Germinal center (tissue), 1 donor: ENCODE results near the gene WWP2.

Source experiments
- DNase-seq: peaks from one replicate; pipeline ENCODE4 v3.0.0; 2012; ENCODE audit warnings: mixed read lengths, low spot score

WWP2 gene

DNA sequence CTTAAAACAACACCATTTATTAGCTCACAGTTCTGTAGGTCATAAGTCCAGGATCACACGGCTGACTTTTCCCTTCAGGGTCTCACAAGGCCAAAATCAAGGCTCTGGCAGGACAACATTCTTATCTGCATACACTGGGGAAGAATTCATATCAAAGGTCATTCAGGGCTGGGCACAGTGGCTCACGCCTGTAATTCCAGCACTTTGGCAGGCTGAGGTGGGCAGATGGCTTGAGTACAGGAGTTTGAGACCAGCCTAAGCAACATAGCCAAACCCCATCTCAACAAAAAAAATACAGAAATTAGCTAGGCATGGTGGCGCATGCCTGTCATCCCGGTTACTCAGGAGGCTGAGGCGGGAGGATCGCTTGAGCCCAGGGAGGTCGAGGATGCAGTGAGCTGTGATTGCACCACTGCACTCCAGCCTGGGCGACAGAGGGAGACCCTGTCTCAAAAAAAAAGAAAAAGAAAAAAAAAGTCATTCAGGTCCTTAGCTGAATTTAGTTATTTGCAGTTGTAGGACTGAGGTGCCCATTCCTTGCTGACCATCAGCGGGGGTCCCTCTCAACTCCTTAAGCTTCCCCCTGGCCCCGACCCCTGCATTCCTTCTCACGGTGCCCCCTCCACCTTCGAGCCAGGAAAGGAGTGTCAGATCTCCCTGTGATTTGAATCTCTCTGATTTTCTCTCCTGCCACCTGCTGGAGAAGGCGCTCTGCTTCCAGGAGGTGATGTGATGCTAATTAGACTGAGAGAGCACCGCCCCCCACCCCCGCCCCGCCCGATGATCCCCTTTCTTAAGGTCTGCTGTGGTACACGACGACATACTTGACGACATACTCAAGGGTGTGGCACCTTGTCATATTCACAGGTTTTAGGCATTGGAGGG, 97.2 kb downstream of the WWP2 start:
- peak; percentile 18 for DNase-seq

DNA sequence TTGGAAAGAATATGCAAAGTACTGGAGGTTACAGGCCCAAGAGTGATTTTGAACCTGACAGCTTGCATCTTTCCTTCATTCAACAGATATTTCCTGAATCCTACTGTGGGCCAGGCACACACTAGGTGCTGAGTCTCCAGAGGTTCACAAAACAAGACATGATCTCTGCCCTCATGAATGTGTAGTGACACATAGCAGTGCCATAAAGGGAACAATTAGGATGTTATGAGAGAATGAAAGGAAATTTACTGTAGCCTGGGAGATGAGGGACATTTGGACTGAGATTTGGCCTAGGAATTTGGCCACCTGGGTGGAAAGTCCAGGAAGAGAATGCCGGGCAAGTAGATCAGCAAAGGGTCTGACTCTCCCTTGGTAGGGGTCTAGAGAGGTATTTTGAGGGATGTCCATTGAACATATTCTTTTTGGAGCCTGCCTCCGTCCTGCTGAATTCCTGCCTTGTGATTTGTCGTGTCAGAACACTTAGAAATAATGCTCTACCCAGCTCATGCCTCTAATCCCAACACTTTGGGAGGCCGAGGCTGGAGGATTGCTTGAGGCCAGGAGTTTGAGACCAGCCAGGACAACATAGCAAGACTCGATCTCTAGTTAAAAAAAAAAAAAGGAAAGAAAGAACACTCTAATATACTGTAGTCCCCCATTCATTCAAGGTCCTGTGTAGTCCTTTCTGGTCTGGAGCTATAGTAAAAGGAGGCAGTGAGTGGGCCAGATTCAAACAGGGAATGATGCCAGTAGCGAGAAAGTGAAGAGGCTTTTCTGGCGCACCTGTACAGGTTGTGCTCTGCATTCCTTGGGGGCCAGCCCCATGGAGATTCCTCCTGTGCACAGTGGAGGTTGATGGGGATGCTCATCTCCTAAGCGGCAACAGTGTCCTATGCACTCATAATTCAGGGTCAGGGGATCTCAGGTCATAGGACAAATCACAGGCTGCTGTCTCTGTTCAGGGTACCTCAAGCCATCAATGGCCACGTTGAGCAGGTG, 98.4 kb downstream of the WWP2 start:
- no peak for DNase-seq

DNA sequence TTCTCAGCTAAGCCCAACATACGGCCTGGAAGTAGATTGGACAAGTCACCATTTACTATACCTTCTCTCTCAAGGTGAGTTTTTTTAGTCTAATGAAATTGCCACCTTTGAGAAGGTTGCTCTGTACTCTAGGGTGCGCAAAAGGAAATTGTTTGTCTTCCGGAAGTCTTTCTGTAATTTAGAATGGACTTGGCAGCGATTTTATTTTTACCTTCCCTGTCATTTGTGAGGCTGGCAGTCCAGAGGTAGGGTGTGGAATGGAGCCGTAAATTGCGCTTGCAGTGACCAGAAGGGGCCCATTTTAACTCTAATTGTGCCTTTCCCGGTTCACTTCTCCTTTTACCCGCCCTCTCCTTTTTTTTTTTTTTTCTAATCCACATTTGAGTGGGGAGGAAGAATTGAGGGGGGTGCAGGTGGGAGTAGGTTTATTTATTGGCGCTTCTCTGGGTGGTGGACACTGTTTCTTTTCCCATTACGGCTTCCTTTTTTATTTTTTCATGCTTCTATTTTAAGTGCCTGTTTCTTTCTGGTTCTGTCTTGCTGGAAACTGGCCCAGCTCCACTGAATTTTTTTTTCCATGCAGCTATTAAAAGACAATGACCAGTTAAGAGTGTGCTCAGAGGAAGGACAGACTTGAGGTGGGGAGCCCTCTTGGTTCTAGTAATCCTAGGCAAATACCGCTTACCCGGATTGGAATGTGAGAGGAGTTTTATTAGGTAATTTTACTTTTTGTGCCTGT, 99.3 kb downstream of the WWP2 start:
- no peak for DNase-seq

DNA sequence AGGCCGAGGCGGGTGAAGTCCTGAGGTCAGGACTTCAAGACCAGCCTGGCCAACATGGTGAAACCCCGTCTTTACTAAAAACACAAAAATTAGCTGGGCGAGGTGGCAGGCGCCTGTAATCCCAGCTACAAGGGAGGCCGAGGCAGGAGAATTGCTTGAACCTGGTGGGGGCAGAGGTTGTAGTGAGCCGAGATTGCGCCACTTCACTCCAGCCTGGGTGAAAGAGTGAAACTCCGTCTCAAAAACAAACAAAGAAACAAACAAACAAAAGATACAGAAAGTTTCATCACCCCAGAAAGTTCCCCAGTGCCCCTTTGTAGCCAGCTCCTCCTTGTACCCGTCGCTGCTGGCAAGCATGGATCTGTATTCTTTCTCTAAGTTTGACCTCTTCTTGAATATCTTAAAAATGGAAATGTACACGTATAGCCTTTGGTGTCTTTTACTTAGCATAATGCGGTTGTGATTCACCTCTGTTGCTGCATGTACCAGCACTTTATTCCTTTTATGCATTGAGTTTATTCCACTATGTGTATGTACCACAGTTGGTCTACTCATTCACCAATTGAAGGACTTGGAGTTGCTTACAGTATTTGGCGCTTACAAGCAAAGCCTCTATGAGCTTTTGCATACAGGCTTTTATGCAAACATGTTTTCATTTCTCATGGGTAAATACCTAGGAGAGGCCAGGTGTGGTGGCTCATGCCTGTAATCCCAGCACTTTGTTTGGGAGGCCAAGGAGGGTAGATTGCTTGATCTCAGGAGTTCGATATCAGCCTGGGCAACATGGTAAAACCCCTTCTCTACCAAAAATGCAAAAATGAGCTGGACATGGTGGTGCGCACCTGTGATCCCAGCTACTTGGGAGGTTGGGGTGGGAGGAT, 101.5 kb downstream of the WWP2 start:
- no peak for DNase-seq

DNA sequence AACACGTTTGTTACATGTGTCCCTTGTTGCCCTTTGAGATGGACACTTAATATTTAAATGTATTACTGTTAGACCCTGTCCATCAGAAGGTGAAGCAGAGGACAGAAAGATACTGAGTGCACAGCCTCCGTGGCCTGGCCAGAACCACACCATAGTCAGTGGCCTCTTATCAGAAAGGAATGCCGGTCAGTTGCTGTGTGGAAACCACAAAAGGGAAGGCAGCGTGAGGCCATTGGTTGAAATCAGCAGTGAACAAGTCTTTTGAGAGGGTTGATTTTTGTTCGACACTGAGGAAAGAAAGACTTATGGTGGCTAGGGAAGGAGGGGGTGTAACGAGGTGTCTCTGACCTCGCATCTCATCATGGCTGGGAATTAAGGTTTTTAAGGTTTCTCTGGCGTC, 103.6 kb downstream of the WWP2 start:
- DNase-seq, result no peak

DNA sequence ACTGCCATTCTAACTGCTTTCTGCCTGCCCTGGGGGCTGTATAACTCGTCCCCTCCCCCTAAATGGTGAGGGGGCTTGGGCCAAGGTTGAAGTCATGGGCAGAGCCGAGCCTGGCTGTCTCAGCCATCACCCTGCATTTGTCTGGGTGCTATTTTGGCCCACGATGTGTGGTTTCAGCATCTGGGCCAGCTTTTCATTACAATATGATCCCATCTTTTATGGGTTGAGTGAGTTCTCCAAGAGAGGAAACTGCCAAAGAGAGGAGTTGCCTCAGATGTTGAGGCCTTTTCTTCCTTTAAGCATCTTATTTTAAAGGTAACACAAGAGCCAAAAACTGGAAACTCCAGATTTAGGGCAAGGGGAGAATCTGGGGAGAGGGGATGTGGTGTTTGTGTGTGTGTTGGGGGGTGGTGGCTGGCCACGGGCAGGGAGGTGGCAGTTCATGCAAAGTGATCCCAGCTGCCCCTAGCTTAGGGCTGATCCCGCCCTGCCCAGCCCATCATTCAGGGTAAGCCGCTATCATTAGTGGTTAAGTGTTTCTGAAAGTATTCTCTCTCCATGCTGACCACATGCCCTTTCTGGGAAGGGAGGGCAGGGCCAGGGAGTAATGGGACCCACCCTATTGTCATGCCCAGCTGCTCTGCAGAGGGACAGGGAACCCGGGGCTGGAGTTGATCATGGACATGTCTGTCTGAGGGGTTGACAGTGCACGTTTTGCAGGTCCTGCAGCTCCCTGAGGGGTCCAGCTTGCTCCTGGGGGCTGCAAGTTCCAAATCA, 105.8 kb downstream of the WWP2 start:
- DNase-seq, result no peak

DNA sequence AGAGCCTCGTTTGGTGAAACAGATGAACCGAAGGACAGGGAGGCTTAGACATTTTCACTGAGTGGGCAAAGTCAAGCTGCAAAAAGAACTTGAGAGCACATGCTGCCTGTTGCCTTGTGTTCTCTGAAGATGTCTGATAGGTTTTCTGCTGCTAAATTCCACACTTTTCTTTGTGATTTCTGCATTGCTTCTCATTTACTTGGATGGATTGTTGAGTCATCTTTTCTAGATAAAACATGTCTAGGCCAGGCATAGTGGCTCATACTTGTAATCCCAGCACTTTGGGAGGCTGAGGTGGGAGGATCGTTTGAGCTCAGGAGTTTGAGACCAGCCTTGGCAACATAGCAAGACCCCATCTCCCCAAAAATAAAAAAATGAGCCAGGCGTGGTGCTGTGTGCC, 108.6 kb downstream of the WWP2 start:
- DNase-seq, result no peak

DNA sequence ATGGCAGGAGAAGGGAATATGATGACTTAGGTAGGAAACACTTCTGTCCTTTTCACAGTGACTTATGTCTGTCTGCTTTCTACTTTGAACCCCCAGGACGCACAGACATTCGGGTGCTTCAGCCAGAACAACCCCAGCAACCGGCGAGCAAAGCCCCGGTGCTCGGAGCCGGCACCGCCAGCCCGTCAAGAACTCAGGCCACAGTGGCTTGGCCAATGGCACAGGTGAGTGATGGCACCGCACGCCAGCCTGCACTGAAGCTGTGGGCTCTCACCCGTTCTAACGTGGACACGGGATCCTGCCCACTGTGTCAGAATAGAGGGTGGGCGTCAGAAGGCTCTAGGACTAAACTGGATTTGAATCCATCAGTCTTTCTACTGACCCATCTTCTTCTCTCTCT, 109.6 kb downstream of the WWP2 start:
- no peak for DNase-seq

DNA sequence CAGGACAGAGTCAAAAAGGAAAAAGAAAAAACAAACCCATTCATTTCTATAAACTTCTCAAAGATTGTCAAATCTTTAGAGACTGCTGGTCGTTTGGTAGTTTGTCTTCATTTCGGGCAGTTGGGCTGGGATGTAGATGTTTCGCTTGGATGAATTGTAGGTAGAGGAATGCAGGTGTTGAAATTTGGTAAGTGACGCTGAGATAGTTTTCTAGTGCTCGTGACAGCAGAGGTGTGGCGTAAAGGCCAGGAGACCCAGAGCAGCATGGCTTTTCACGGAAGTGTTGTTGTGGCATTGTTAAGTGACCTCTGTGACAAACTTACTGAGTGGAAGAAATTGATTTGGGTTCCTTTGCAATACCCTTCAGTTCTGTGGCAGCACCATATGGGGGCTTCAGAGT, 110.8 kb downstream of the WWP2 start:
- DNase-seq, result no peak

DNA sequence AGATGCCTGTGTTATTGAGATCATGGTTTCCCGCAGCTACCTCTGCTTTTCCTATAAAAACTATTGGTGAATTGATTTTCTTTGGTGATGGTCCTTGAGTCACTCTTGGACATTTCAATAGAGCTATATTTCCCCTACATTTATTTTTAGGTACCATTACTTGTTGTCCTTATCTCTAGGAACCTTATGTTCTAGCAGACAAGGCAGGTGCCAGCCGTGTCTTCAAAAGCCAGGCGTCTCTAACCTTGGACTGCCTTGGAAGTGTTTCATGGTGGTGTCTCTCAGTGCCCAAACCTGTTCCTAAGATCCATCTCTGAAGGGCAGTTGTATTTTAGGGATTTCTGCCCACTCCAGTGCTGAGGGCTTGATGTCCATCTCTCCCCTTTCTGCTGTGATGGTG, 111.7 kb downstream of the WWP2 start:
- no peak for DNase-seq

DNA sequence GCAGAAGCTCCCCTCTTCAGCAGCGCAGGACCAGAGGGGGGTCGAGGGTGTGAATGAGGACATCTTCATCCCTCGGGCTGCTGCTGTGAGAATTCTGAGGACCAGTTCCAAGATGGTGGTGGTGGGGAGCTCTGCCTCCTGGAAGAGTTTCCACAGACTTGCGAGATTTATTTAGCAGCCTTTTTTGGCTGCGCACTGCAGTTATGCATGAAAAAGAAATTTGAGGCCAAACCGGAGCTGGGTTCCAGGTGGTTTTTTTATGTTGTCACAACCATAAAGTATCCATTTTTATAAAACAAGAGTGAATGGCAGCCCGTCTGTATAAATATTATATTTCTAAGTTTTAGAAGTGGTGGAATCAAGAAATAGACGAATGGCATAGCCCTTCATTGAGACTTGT, 112.1 kb downstream of the WWP2 start:
- DNase-seq, result no peak

DNA sequence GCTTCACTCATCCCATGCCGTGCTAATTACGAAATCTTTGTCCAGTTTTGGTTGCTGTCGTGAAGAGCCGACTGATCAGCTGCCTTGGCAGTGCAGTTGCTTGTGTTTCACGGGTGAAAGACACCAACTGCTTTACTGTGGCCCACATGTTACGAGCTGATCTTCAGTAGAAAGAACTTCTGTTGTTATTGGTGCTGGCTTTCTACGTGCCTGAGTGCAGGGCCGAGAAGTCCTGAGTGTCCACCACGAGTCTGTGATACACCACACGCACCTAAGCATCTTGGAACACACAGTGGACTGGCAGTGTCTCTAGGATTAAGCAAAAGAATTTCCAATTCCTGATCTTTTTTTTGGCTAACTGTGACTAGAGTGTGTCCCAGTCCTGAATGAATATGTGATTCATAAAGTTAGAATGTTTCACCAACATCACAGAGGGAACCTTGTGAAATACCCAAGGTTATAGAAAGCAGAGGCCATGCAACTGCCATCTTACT, 118.6 kb downstream of the WWP2 start:
- no peak for DNase-seq

DNA sequence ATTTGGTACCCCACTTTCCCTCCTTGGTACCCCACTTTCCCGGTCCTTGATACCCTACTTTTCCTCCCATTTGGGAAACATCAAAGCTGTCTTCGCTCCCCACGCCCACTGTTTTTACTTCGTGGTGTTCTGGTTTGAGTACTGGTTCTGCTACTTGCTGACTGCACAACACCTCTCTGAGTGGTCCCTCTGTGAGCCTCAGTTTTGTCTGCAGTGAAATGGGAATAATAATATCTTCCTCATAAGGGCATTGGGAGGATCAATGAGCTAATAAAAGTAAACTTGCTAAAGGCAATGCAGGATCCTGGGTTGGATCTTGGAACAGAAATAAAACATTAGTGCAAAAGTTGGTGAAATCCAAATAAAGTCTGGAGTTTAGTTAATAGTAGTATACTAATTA, 119.0 kb downstream of the WWP2 start:
- no peak for DNase-seq

DNA sequence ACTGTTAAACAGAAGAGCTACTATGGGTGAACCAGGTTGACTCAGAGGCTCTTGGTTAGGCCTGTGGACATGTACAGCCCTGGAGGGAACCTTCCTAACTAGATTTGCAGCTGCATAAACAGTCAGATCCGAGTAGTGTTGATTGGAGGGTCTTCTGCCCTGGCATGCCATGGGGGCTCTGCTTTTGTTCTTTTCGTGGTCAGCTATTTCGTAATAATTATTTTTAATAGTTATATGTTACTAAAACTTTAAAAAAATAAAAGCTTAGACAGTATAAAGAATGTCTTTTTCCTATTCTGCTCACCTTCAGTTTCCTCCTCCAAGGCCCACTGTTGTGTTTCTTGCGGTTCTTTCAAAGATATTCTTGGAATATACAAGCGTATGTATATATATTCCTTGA, 121.6 kb downstream of the WWP2 start:
- no peak for DNase-seq

DNA sequence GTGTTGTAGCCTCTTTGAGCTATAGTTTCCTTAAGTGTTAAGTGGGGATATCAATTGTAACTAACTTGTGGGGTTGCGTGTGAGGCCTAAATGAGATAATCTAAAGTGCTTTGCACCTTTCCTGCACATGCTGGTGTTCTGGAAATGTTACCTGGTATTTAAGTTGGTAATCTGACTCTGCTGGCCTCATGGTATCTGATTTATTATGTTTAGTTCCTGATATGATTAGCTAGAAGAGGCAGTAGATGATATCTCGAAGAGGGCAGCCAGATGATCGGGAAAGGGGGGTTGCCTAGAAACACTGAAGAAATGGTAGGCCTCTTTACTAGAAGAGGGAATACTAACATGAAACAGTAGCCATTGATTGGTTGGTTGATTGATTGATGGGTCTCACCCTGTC, 123.6 kb downstream of the WWP2 start:
- DNase-seq, result no peak

DNA sequence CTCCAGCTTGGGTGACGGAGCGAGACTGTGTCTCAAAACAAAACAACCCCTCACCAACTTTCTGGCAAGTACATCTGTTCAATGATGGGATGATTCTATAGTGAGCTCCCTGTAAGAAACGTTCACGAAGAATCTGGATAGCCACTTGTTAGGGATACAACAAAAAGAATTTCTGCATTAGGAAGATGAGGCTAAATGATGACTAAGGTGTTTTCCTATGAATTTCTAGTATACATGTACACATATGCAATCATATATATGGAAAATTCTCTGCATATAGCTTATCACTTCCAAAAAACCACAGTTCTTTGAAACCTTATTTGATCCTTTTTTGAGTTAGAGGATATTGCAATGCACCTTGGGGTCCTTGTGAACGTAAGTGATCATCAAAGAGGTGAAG, 124.6 kb downstream of the WWP2 start:
- DNase-seq, result no peak

DNA sequence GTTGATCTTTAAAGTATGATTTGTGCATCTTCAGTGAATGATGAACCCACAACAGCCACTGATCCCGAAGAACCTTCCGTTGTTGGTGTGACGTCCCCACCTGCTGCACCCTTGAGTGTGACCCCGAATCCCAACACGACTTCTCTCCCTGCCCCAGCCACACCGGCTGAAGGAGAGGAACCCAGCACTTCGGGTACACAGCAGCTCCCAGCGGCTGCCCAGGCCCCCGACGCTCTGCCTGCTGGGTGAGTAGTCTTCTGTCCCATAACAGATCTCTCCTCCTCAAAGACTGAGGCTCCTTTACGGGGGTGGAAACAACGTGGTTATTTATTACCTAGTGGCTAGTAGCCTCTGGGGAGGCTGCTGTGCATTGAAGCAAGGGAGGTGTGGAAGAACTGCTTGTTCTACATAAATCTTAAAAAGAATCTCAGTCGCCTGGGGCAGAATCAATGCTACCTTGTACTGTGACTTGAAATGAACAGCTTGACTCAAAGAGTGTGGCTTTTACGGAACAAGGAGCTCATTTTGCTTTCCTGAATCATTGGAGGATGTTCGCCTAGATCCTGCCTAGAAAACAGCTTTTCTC, 126.0 kb downstream of the WWP2 start:
- DNase-seq, result no peak

DNA sequence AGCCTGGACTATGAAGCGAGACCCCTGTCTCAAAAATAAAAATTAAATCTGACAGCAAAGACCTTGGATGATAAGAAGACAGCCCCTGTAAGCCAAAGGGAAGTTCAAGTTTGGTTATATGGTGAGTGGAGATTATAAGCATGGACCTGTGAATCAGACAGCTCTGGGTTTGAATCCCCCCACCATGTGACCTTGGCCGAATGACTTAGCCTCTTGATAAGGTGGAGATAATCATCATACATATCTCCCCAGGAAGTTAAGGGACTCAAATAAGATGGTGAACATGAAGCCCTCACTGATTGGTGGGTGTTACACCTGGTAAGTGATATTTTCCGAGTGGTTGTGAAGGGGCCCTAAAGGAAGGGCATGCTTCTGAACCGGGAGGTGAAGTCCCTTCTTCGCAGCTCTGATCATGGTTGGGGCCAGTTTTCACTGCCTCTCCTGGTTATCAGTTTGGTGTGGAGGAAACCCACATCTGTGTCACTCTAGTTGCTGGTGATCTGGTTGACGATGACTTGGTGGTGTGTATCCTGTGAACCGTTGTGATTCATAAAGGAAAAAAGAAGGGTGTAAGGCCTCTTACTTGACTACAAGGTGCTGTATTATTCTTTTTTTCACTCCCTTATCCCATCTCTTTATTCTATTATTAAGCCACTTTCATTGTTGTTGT, 127.3 kb downstream of the WWP2 start:
- no peak for DNase-seq

DNA sequence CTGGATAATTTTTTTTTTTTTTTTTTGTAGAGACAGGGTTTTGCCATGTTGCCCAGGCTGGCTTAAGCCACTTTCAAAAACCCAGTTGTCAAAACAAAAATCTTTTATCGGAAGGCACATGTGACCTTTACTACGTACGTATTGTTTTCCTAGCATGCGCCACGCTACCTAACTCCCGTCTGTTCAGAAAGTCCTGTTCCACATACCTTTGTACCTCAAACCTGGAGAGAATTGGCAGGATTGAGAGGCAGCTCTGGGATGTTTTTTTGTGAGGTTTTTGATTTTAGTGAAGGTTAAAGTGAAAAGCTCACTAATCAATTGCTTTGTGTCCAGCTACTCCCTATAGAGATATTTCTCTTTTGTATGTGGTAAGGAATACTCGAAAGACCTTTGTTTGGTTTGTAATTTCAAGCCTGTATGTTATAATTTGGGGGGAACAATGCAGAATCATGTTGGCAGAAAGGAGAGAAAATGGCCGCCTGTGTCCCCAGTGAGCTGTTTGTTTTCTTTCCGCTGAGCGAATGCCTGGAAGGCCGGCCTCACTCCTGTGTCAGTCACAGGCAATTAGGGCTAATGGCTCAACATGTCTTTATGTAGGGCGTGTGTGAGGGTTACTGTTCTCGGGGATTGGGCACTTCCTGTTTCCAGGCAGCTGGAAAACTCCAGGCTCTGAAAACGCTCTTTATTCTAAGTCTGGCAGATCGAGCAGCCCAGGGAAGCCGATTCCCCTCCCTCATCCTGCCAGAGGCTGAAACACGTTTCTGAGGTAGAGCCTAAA, 128.2 kb downstream of the WWP2 start:
- no peak for DNase-seq
